Measurements from ENCODE around the gene ORMDL1. TPM values are rescaled to one million over a fixed set of nuclear protein-coding genes. Genes with fewer than 3 reads are reported as not detected.
A peak's percentile ranks its signal among the peaks of the same experiment; 100 is the strongest.
"Not testable (repeated sequence)": the region's sequence is repeated elsewhere in the genome, so short reads cannot be mapped to it uniquely, and the experiment has no call there.

ORMDL1 gene
- polyA plus RNA-seq, 10 donors = 42.2 to 73.6 (median 50.1) TPM

- DNase-seq = no peak
These were observed 7.4 kb upstream of the ORMDL1 start for GRCh38 chr2:189791338-189792042.

GRCh38 chr2:189783451-189783926 lies 650 bp downstream of the ORMDL1 start:
- no peak for DNase-seq

- no peak for DNase-seq
These were observed 1.9 kb downstream of the ORMDL1 start for GRCh38 chr2:189782221-189782671.

- DNase-seq = no peak
These were observed 11.9 kb downstream of the ORMDL1 start for GRCh38 chr2:189772212-189772611.

GRCh38 chr2:189770590-189771322 lies 13.4 kb downstream of the ORMDL1 start:
- no peak for DNase-seq

GRCh38 chr2:189763908-189764661 lies 20.1 kb downstream of the ORMDL1 start:
- peak in 2 of 3 donors; percentile 10 to 47 for DNase-seq

- peak; percentile 93 to 98 (median 95) for DNase-seq
These were observed 21.4 kb downstream of the ORMDL1 start, which contains the start of gene OSGEPL1 for GRCh38 chr2:189762551-189763298. TSS of gene OSGEPL1 (minus strand) at chr2:189762792. CDS start at chr2:189761640, 1,152 bp downstream.

- no peak for DNase-seq
These were observed 21.9 kb downstream of the ORMDL1 start for GRCh38 chr2:189762229-189762550.

GRCh38 chr2:189760154-189760553 lies 24.0 kb downstream of the ORMDL1 start:
- not testable (repeated sequence) for DNase-seq

- no peak for DNase-seq
These were observed 27.7 kb downstream of the ORMDL1 start for GRCh38 chr2:189756311-189756952.

- DNase-seq = peak in 1 of 3 donors; percentile 30
These were observed 33.0 kb downstream of the ORMDL1 start for GRCh38 chr2:189751080-189751658.

- peak in 1 of 3 donors; percentile 28 for DNase-seq
These were observed 54.7 kb downstream of the ORMDL1 start for GRCh38 chr2:189729430-189729829.

GRCh38 chr2:189726849-189727248 lies 57.3 kb downstream of the ORMDL1 start:
- no peak for DNase-seq

GRCh38 chr2:189726271-189726670 lies 57.9 kb downstream of the ORMDL1 start:
- DNase-seq = no peak

GRCh38 chr2:189723192-189723591 lies 60.9 kb downstream of the ORMDL1 start:
- DNase-seq = no peak

Other genes starting within 250 kb of the ORMDL1 start
- gene SLC40A1, start 203.6 kb downstream of the ORMDL1 start, polyA plus RNA-seq (ENCODE audit: insufficient read length in 10 of 10) = 10 to 100 TPM; 31.8 to 55.6 (median 42.3) TPM
- gene ASNSD1, start 122.9 kb downstream of the ORMDL1 start, polyA plus RNA-seq (ENCODE audit: insufficient read length in 10 of 10) = 10 to 100 TPM; 36.8 to 50.5 (median 44.3) TPM
- gene ANKAR, start 109.7 kb downstream of the ORMDL1 start, polyA plus RNA-seq (ENCODE audit: insufficient read length in 10 of 10) = 1 to 10 TPM; 3.7 to 9.5 (median 5.9) TPM
- gene OSGEPL1, start 21.5 kb downstream of the ORMDL1 start, polyA plus RNA-seq (ENCODE audit: insufficient read length in 10 of 10) = 10 to 100 TPM in 7 of 10 donors, 1 to 10 TPM in 3; 8.0 to 16.4 (median 11.9) TPM
- 10 to 100 TPM; 23.6 to 35.8 (median 29.9) TPM for gene PMS1, start 111 bp upstream of the ORMDL1 start, polyA plus RNA-seq (ENCODE audit: insufficient read length in 10 of 10)